ENCODE results near the gene WFIKKN1. TPM values are rescaled to one million over a fixed set of nuclear protein-coding genes. Genes with fewer than 3 reads are reported as not detected.

Gene WFIKKN1
- total and polyA plus RNA-seq, 2 of the 13 experiments (the other 11 are each of a cell fraction or from before 2014, with no cell fraction given), result 1.7 to 4.9 TPM

- TF ChIP-seq, protein P1, sequence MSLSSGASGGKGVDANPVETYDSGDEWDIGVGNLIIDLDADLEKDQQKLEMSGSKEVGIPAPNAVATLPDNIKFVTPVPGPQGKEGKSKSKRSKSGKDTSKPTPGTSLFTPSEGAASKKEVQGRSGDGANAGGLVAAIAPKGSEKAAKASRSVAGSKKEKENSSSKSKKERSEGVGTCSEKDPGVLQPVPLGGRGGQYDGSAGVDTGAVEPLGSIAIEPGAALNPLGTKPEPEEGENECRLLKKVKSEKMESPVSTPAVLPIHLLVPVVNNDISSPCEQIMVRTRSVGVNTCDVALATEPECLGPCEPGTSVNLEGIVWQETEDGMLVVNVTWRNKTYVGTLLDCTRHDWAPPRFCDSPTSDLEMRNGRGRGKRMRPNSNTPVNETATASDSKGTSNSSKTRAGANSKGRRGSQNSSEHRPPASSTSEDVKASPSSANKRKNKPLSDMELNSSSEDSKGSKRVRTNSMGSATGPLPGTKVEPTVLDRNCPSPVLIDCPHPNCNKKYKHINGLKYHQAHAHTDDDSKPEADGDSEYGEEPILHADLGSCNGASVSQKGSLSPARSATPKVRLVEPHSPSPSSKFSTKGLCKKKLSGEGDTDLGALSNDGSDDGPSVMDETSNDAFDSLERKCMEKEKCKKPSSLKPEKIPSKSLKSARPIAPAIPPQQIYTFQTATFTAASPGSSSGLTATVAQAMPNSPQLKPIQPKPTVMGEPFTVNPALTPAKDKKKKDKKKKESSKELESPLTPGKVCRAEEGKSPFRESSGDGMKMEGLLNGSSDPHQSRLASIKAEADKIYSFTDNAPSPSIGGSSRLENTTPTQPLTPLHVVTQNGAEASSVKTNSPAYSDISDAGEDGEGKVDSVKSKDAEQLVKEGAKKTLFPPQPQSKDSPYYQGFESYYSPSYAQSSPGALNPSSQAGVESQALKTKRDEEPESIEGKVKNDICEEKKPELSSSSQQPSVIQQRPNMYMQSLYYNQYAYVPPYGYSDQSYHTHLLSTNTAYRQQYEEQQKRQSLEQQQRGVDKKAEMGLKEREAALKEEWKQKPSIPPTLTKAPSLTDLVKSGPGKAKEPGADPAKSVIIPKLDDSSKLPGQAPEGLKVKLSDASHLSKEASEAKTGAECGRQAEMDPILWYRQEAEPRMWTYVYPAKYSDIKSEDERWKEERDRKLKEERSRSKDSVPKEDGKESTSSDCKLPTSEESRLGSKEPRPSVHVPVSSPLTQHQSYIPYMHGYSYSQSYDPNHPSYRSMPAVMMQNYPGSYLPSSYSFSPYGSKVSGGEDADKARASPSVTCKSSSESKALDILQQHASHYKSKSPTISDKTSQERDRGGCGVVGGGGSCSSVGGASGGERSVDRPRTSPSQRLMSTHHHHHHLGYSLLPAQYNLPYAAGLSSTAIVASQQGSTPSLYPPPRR (CRISPR knock-in tag; IDR thresholded peaks at IDR 0.05; ENCODE audit: borderline replicate concordance), result no peak
- TF ChIP-seq, protein P2, sequence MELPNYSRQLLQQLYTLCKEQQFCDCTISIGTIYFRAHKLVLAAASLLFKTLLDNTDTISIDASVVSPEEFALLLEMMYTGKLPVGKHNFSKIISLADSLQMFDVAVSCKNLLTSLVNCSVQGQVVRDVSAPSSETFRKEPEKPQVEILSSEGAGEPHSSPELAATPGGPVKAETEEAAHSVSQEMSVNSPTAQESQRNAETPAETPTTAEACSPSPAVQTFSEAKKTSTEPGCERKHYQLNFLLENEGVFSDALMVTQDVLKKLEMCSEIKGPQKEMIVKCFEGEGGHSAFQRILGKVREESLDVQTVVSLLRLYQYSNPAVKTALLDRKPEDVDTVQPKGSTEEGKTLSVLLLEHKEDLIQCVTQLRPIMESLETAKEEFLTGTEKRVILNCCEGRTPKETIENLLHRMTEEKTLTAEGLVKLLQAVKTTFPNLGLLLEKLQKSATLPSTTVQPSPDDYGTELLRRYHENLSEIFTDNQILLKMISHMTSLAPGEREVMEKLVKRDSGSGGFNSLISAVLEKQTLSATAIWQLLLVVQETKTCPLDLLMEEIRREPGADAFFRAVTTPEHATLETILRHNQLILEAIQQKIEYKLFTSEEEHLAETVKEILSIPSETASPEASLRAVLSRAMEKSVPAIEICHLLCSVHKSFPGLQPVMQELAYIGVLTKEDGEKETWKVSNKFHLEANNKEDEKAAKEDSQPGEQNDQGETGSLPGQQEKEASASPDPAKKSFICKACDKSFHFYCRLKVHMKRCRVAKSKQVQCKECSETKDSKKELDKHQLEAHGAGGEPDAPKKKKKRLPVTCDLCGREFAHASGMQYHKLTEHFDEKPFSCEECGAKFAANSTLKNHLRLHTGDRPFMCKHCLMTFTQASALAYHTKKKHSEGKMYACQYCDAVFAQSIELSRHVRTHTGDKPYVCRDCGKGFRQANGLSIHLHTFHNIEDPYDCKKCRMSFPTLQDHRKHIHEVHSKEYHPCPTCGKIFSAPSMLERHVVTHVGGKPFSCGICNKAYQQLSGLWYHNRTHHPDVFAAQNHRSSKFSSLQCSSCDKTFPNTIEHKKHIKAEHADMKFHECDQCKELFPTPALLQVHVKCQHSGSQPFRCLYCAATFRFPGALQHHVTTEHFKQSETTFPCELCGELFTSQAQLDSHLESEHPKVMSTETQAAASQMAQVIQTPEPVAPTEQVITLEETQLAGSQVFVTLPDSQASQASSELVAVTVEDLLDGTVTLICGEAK (IDR thresholded peaks at IDR 0.05), result no peak
- TF ChIP-seq, protein P2 (CRISPR knock-in tag; IDR thresholded peaks at IDR 0.05), result no peak
- TF ChIP-seq ZNF768 (CRISPR knock-in tag; IDR thresholded peaks at IDR 0.05) (no peak), ZNF616 (CRISPR knock-in tag; IDR thresholded peaks at IDR 0.05; ENCODE audit: low read depth) (no peak), ZNF296 (CRISPR knock-in tag; conservative IDR thresholded peaks at IDR 0.05) (no peak), LCORL (IDR thresholded peaks at IDR 0.05) (no peak), LCORL (CRISPR knock-in tag; IDR thresholded peaks at IDR 0.05) (0 out of 2 replicates have a peak, but pooled peaks have one; percentile 19), TBX2 (CRISPR knock-in tag; IDR thresholded peaks at IDR 0.05; ENCODE audit: borderline replicate concordance) (0 out of 2 replicates have a peak, but pooled peaks have one; percentile 35), NR0B2 (CRISPR knock-in tag; IDR thresholded peaks at IDR 0.05) (0 out of 2 replicates have a peak, but pooled peaks have one; percentile 14), ZNF441 (CRISPR knock-in tag; IDR thresholded peaks at IDR 0.05; ENCODE audit: borderline replicate concordance) (no peak), ZMAT3 (CRISPR knock-in tag; conservative IDR thresholded peaks at IDR 0.05) (no peak), SIX4 (CRISPR knock-in tag; IDR thresholded peaks at IDR 0.05) (no peak)
These were observed 1.5 kb upstream of the WFIKKN1 start (continued) for GRCh38 chr16:629185-629832.
